TTC549 (cell line): ENCODE results near the gene ADGB.

Experiments
- FAIRE-seq: peaks from 2 replicates; lab custom pipeline; 2012; peaks lifted over from hg19 to GRCh38; lab: Jason Lieb, UNC

Gene ADGB

GRCh38 chr6:146862508-146862919 is 263.7 kb downstream of the ADGB start:
- no peak for FAIRE-seq

DNA sequence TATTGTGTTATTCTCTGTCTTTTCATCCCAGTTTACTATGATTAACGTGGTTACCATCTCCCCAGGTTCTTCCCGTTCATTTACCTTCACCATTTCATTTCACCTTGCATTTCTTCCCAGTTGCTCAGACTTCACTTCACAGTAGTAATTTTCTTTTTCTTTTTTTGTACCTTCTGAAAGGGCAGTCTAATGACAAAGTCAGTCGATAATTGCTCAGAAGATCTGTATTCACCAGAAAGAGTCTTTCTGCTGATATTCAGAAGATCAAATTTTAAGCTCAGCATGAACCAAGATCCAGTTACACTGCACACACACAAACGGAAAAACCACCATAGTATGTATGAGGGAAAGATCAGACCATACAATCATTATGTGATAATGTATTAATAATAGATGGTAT is 265.5 kb downstream of the ADGB start:
- no peak for FAIRE-seq

GRCh38 chr6:146864885-146865284 is 266.1 kb downstream of the ADGB start:
- FAIRE-seq: no peak
